ENCODE results near the gene CTCFL.

The CTCFL gene

GRCh38 chr20:57465486-57465885 is 59.5 kb downstream of the CTCFL start:
- no peak for DNase-seq (ENCODE audit: low read depth)

GRCh38 chr20:57464642-57465211 is 60.2 kb downstream of the CTCFL start:
- DNase-seq (ENCODE audit: low read depth), result no peak

GRCh38 chr20:57462781-57463180 is 62.2 kb downstream of the CTCFL start:
- no peak for DNase-seq (ENCODE audit: low read depth)

- DNase-seq (ENCODE audit: low read depth), result no peak
Measured at GRCh38 chr20:57461726-57462125, 63.2 kb downstream of the CTCFL start.

GRCh38 chr20:57460781-57461465 is 64.0 kb downstream of the CTCFL start:
- DNase-seq (ENCODE audit: low read depth), result no peak

GRCh38 chr20:57459897-57460296 is 65.0 kb downstream of the CTCFL start:
- no peak for DNase-seq (ENCODE audit: low read depth)

- no peak for DNase-seq (ENCODE audit: low read depth)
Measured at GRCh38 chr20:57459278-57459677, 65.7 kb downstream of the CTCFL start.

- no peak for DNase-seq (ENCODE audit: low read depth)
Measured at GRCh38 chr20:57458400-57459160, 66.4 kb downstream of the CTCFL start.

- no peak for DNase-seq (ENCODE audit: low read depth)
Measured at GRCh38 chr20:57457243-57458095, 67.5 kb downstream of the CTCFL start.

GRCh38 chr20:57456116-57456515 is 68.8 kb downstream of the CTCFL start:
- DNase-seq (ENCODE audit: low read depth), result no peak

GRCh38 chr20:57455386-57455785 is 69.6 kb downstream of the CTCFL start:
- no peak for DNase-seq (ENCODE audit: low read depth)

GRCh38 chr20:57451795-57452661 is 72.9 kb downstream of the CTCFL start:
- DNase-seq (ENCODE audit: low read depth), result no peak

GRCh38 chr20:57451431-57451794 is 73.5 kb downstream of the CTCFL start:
- no peak for DNase-seq (ENCODE audit: low read depth)

- no peak for DNase-seq (ENCODE audit: low read depth)
Measured at GRCh38 chr20:57450931-57451330, 74.0 kb downstream of the CTCFL start.

- DNase-seq (ENCODE audit: low read depth), result no peak
Measured at GRCh38 chr20:57450419-57450818, 74.5 kb downstream of the CTCFL start.

- DNase-seq (ENCODE audit: low read depth), result no peak
Measured at GRCh38 chr20:57449398-57450354, 75.3 kb downstream of the CTCFL start.

- no peak for DNase-seq (ENCODE audit: low read depth)
Measured at GRCh38 chr20:57448764-57449354, 76.1 kb downstream of the CTCFL start.

All from stromal cell of bone marrow (primary cell).